DMS53 treated with DMSO at 0.1 percent for 48 hours (cell line): ENCODE results near the gene RPRML.
"Not testable (repeated sequence)": the region's sequence is repeated elsewhere in the genome, so short reads cannot be mapped to it uniquely, and the experiment has no call there.

Source experiments
- DNase-seq: peaks from one replicate; lab custom pipeline; 2025; ENCODE audit not compliant: unreplicated experiment; lab: John Stamatoyannopoulos, UW

The RPRML gene

GRCh38 chr17:46977348-46977747 lies 1.7 kb downstream of the RPRML start:
- DNase-seq, result peak; percentile 90

- no peak for DNase-seq
Measured at GRCh38 chr17:46976626-46977270, 2.3 kb downstream of the RPRML start.

DNA sequence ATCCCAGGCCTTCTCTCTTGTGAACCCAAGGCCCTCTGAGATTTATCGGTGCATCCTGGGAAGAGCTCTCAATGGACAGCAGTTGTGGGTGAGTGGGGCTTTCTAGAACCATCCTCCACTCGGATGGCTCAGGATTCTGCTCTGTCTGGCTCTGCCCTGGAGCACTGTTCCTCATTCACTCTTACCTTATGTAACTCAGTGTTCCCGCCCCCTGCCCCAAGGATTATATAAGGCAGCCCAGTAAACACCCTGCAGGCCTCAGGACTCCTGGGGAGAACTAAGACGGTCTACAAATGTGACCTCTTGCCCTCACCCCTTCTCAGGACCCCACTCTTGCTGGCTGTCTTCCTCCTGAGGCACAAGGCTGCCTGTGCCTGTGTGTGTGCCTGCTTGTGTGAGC lies 3.8 kb downstream of the RPRML start:
- no peak for DNase-seq

DNA sequence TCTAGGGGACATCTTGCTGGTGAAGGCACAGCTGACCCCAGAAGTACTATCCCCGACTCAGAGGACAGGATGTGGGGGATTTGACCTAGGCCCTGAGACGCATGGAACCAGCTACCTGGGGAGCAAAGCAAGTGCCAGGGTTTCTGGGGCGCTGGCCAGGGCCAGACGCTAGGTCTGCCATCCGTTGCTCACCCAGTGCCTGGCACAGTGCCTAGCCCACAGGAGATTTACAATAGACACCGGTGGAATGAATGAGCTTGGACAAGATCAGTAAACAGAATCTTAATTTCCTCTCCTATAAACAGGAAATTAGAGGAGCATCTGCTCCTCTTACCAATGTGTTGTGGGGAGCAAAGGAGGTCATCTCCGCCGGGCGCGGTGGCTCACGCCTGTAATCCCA lies 5.0 kb downstream of the RPRML start:
- DNase-seq, result no peak

GRCh38 chr17:46972346-46972745 lies 6.7 kb downstream of the RPRML start:
- DNase-seq, result no peak

DNA sequence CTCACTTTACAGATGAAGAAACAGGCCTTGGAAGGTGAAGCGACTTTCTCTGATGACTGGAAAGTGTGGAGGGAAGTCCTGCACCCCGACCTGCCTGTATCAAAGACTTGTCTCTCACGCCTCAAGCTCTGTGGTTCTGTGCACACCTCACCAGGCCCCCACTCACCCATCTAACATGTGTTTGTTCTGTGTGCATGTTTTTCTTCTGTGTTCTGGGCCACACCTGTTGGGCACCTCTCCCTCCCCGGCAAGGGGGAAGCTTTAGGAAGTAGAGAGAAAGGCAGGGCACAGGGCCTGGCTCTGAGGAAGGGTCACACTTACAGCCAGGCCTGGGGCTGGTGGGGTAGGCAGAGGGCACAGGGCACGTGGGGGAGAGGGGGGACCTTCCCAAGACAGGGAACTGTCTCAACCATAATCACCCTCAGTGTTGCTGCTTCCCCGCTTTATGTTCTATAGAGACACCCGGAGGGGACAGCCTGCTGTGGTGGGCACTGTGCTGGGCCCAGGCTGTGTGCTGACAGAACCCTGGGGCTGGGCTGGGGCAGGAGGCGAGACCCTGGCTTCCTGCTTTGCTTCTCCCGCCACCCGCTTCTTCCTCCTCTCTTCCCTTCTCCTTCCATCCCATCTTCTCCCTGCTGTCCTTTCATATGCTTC lies 7.3 kb downstream of the RPRML start:
- DNase-seq, result no peak

DNA sequence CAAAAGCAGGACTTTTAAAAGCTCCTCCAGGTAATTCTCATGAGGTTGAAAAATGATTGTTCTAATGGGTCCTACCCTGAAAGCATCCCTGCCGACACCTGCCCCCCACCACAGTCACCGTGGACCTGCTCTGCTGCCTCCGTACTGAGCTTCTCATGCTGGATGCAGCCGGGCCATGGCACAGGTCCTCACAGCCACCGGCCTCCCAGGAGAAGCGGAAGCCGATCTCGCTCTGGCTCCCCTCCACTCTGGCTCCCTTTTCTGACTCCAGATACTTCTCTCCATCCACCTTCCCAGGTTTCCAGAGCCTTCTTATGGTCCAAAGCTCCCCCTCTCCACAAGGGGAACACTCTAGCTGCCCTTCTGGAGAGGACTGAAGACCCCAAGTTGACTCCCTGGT lies 10.2 kb downstream of the RPRML start:
- DNase-seq, result no peak

DNA sequence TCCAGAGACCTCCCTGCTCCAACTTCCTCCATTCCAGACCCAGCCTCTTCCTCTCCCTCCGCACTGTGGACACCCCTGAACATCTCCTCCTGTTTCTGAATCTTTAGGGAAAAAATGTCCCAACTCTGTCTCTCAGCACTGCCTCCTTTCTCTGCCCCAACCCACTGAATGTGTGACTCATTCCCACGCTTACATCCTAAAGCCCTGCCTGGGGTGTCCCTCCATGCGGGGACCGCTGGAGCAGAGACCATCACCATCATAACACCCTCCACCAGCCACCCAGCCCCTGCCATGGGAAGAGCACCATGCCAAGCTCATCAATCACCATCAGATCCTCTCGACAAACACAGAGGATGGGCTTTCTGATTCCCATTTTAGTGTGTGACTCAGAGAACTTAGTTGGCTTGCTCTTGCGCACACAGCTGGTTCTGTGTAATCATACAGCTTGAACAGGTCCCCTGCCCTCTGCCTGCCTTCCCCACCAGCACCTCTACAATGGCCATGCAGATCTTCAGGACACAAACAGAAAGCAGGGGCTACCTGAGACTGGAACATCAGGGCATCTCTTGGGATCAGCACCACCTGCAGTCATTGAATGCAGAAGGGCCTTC lies 10.7 kb downstream of the RPRML start:
- DNase-seq, result no peak

DNA sequence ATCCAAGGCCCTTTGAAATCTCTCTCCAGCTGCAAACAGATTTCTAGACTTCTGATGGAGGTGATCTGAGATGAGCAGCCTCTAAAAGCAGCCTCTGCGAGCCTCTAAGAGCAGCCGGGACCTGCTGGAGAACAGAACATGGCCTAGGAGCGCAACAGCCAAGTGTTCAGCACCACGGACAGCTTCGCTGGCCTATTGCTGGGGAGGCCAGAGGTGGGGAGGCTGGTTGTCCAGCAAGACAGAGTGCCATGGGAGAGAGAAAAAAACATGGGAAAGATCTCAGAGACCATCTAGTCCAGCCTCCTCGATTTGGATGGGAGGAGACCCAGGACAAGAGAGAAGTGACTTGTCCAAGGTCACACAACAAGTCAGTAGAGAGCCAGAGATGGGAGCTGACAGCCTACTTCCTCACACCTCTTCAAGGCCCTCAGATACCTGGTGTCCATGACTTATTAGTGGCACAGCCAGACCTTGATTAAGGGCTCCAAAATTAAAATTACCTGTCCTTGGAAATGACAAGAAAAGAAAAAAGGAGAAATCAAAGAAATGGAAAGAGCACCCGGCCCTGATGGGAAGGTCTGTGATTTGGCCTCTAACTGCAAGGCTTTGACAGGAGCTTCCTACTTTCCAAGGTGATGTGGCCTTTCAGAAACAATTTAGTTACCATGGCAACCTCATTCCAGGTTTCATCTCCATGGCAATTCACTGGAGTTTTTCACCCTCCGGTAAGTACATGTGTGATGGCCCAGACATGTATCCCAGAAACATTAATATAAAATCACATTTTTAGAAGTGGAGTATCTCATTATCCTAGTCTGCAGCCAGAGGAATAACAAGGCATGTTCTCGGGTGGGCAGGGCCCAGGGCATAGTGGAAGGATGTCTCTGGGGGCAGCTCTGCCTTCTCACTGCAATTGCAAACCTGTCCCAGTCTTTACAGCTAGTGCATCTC lies 14.5 kb downstream of the RPRML start:
- no peak for DNase-seq

DNA sequence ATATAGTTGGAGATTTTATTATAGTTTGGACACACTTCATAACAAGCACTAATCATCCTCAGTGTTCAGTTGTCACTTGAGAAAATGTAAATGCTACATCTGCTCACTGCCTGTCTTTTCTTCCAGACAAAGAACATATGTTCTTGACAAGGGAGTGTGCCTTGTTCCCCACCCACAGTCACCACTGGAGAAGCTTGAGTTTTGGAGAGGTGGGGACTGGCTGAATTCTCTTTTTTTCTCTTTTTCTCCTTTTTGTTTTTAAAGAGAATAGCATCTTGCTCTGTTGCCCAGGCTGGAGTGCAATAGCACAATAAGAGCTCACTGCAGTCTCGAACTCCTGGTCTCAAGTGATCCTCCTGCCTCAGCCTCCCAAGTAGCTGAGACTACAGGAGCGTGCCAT lies 15.5 kb downstream of the RPRML start:
- no peak for DNase-seq

GRCh38 chr17:46962374-46962790 lies 16.7 kb downstream of the RPRML start:
- no peak for DNase-seq

DNA sequence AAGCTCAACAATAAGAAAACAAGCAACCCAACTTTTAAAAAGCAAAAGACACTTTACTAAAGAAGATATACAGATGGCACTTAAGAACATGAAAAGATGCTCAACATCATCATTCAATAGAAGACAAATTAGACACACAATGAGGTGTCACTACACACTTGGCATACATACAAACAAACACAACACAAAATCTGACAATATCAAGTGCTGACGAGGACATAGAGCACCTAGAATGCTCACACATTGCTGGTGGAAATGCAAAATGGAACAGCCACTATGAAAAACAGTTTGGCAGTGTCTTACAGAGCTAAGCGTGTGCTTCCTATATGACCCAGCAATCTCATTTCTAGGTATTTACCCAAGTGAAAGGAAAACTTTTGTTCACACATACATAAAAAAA lies 18.9 kb downstream of the RPRML start:
- DNase-seq, result no peak

GRCh38 chr17:46958041-46958591 lies 20.9 kb downstream of the RPRML start:
- no peak for DNase-seq

DNA sequence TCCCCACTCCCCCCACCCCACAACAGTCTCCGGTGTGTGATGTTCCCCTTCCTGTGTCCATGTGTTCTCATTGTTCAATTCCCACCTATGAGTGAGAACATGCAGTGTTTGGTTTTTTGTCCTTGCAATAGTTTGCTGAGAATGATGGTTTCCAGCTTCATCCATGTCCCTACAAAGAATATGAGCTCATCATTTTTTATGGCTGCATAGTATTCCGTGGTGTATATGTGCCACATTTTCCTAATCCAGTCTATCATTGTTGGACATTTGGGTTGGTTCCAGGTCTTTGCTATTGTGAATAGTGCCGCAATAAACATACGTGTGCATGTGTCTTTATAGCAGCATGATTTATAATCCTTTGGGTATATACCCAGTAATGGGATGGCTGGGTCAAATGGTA lies 25.9 kb downstream of the RPRML start:
- DNase-seq, result not testable (repeated sequence)

- DNase-seq, result no peak
Measured at GRCh38 chr17:46952115-46952514, 26.9 kb downstream of the RPRML start.

GRCh38 chr17:46951706-46952105 lies 27.3 kb downstream of the RPRML start:
- no peak for DNase-seq

DNA sequence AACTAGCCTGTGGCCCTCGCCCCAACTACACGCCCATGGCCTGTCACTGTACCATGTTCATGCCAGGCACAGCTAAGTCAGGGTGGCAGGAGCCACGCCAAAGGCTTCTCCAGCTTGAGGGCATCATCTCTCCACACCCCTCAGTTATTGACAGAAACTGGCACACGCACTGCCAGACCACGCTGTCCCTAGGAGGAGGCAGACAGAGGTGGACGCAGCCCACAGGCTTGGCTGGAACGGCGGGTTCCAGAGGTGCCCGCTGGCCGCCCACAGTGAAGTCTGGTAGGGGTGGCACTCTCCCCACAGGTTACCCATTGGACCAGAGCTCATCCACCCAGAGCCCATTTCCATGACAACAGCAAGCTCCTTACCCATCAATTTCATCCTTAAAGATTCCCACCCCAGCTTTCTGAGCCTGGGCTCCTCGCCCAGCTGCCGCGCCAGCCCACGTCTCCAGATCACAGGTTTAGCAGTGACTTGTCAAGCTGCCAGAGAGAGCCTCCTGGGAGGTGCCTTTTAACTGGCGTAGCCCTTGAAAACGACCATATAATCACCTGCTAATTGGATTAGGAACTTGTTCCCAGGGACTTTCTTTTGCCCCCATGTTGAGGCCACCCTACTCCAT lies 27.9 kb downstream of the RPRML start:
- DNase-seq, result no peak

DNA sequence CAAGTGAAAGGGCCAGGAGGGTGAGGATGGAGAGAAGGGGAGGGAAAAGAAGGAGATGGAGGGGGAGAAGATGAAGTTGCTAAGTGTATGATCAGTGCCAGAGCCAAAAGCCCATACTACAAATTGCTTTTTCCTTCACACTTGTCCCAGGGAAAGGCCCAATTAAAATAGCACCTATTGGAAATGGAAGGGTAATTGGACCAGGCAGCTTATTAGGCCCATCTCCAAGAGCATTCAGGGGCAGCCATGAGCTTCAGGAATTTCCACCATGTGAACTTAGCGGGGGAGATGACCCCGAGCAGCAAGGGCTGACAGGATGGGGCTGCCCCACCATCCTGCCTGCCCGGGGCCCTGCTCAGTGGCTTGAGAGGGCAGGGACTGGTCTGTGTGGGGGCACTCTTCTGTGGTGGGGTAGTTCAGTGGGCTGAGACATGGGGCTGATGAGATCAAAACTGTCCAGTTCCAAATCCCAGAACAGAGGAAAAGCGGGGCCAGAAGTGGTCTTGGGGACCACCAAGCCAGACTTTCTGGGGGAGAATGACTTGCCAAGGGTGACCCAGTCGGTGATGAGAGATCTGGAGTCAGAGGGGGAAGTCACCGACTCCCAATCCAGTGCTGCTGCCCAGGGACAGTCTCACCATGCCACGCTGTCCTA lies 28.6 kb downstream of the RPRML start:
- DNase-seq, result no peak

DNA sequence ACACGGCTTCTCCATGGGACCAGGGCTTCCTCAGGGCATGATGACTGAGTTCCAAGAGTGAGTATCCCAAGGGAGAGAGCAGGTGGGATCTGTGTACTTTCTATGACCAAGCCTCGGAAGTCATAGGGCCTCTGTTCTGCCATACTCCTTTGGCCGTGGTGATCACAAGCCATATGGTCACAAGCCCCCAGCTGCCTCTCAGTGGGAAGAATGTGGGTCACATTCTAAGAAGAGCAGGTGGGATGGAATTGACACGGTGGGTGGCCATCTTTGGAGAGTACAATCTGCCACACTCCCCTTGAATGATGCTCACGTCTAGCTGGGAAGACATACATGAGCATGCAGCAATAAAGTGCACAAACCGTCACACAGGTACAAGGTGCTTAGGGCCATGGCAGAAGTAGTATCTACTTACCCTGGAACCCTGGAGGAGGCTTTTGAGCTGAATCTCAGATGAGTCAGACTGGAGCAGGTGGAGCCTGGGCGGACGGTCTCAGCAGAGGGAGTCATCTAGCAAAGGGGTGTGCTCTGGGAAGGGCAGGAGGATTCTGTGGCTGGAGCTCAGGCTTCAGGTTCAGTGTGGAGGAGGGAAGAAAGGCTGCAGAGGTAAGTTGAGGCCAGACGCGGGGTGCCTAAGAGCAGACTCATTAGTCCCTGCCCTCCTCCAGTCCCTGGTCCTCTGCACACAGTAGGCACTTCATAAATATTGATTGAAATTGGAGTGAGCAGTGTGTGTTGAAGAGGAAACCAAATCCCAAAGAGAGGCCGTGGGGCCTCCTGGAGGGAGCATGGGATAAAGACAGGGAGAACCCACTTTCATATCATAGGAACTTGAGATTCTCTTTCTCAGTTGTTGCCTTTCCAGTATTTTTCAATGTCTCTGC lies 29.5 kb downstream of the RPRML start:
- peak; percentile 15 for DNase-seq
